Measurements from ENCODE around the gene RPS6KA5. TPM values are rescaled to one million over a fixed set of nuclear protein-coding genes. Genes with fewer than 3 reads are reported as not detected.

RPS6KA5 gene
- total and polyA plus RNA-seq, 2 donors (not counting 1 experiment from before 2014, with no cell fraction given) = 0.59 to 2.0 TPM

DNA sequence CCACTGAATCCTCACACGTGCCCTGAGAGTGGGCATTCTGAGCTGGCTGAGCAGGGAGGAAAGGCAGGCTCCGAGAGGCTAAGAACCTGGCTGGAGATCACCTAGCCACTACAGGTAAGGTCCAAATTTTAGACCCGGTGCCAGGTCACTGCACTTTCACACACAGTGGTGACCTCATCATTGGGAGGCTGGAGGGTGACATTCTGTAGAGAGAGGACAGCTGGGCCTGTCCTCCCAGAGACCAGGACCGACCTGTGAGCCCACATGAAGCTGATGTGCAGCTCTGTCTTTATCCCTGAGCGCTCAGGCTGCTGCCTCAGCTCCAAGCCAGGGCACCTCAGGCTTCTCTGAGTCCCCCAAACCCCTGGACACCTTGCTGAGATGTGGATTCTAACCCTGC is 248.3 kb downstream of the RPS6KA5 start:
- Histone ChIP-seq H3K27ac (ENCODE audit: insufficient read depth, low read length) (no peak overlapping the region), H3K4me2 (ENCODE audit: extremely low read depth, insufficient read depth, low read length) (no peak overlapping the region), H3K9ac (ENCODE audit: insufficient read depth, low read length) (no peak overlapping the region), H4K20me1 (ENCODE audit: control insufficient read depth, extremely low read depth, insufficient read depth, low read length) (no peaks in the 10 kb centered on the region), H3K27me3 (ENCODE audit: control insufficient read depth, insufficient read depth, low read length) (no peaks in the 10 kb centered on the region), H3K4me1 (ENCODE audit: control insufficient read depth, extremely low read depth, insufficient read depth, low read length) (peaks cover 4% of the 10 kb centered on the region), H2AFZ (ENCODE audit: low read length) (no peak overlapping the region), H3K36me3 (ENCODE audit: control insufficient read depth, insufficient read depth, low read length) (no peaks in the 10 kb centered on the region), H3K4me3 (replicated peaks in 1 of 4; ENCODE audit: control extremely low read depth in 1 of 4, insufficient read depth in 1 of 4, low read depth in 3 of 4, low read length in 4 of 4) (no peak overlapping the region), H3K9me3 (ENCODE audit: control insufficient read depth, insufficient read depth, low read depth, low read length) (no peaks in the 10 kb centered on the region), H3K79me2 (ENCODE audit: control insufficient read depth, insufficient read depth, low read length) (peaks cover 6% of the 10 kb centered on the region)
- no peak for TF ChIP-seq EZH2 (IDR thresholded peaks at IDR 0.05; ENCODE audit: low read length, missing control alignments)
- TF ChIP-seq, protein P1, sequence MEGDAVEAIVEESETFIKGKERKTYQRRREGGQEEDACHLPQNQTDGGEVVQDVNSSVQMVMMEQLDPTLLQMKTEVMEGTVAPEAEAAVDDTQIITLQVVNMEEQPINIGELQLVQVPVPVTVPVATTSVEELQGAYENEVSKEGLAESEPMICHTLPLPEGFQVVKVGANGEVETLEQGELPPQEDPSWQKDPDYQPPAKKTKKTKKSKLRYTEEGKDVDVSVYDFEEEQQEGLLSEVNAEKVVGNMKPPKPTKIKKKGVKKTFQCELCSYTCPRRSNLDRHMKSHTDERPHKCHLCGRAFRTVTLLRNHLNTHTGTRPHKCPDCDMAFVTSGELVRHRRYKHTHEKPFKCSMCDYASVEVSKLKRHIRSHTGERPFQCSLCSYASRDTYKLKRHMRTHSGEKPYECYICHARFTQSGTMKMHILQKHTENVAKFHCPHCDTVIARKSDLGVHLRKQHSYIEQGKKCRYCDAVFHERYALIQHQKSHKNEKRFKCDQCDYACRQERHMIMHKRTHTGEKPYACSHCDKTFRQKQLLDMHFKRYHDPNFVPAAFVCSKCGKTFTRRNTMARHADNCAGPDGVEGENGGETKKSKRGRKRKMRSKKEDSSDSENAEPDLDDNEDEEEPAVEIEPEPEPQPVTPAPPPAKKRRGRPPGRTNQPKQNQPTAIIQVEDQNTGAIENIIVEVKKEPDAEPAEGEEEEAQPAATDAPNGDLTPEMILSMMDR (conservative IDR thresholded peaks at IDR 0.05 in 1 of 2, IDR thresholded peaks at IDR 0.05 in 1 of 2; ENCODE audit: low read depth in 1 of 2, low read length in 2 of 2) = no peak
- no peak for DNase-seq (ENCODE audit: low read depth in 2 of 2)

DNA sequence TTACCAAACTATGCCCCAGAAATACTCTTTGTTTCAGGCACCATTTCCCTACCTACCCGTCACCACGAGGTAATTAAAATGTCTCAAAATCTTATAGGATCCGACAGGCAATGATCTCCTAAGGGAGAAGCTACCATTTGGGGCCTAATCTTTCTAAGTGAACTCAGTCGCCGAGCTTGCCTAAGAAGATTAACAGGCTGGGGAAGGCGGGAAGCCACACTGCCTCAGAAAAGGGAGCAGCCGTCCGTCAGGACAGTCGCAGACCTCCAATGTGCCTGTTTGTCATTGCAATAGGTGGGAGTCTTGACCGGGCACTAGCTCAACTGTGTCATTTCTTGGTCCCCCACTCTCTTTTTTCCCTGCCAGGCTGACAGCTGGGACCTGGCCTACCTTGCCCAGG is 248.8 kb downstream of the RPS6KA5 start:
- DNase-seq (ENCODE audit: low read depth in 2 of 2) = no peak
- no peaks in the 10 kb centered on the region for H3K9me3 ChIP-seq (ENCODE audit: control insufficient read depth, insufficient read depth, low read depth, low read length)
- no peak overlapping the region for H2AFZ ChIP-seq (ENCODE audit: low read length)
- no peaks in the 10 kb centered on the region for H3K36me3 ChIP-seq (ENCODE audit: control insufficient read depth, insufficient read depth, low read length)
- H3K79me2 ChIP-seq (ENCODE audit: control insufficient read depth, insufficient read depth, low read length) = peaks cover 6% of the 10 kb centered on the region
- peaks cover 4% of the 10 kb centered on the region for H3K4me1 ChIP-seq (ENCODE audit: control insufficient read depth, extremely low read depth, insufficient read depth, low read length)
- H3K4me3 ChIP-seq (replicated peaks in 1 of 4; ENCODE audit: control extremely low read depth in 1 of 4, insufficient read depth in 1 of 4, low read depth in 3 of 4, low read length in 4 of 4) = no peak overlapping the region
- H3K4me2 ChIP-seq (ENCODE audit: extremely low read depth, insufficient read depth, low read length) = no peak overlapping the region
- no peak overlapping the region for H3K9ac ChIP-seq (ENCODE audit: insufficient read depth, low read length)
- no peaks in the 10 kb centered on the region for H4K20me1 ChIP-seq (ENCODE audit: control insufficient read depth, extremely low read depth, insufficient read depth, low read length)
- no peak overlapping the region for H3K27ac ChIP-seq (ENCODE audit: insufficient read depth, low read length)
- TF ChIP-seq EZH2 (IDR thresholded peaks at IDR 0.05; ENCODE audit: low read length, missing control alignments) = no peak
- TF ChIP-seq, protein P1 (conservative IDR thresholded peaks at IDR 0.05 in 1 of 2, IDR thresholded peaks at IDR 0.05 in 1 of 2; ENCODE audit: low read depth in 1 of 2, low read length in 2 of 2) = no peak
- no peaks in the 10 kb centered on the region for H3K27me3 ChIP-seq (ENCODE audit: control insufficient read depth, insufficient read depth, low read length)

DNA sequence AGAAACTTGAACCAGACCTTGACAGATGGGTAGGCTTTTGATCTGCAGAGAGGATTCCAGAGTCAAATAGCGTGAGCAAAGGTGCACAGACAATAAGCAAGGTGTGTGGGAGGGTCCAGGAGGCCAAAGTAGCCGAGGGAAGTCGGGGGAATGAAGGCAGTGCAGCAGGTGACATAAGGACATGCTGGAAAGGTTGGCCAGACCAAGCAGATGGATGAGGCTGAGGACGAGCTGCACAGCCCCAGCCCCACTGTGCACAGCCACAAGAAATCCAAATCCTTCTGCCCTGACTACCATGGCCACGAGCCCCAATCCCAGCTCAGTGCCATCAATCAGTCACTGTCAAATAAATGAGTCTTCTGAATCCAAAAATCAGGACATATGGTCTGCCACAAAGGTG is 249.6 kb downstream of the RPS6KA5 start:
- Histone ChIP-seq H3K4me3 (replicated peaks in 1 of 4; ENCODE audit: control extremely low read depth in 1 of 4, insufficient read depth in 1 of 4, low read depth in 3 of 4, low read length in 4 of 4) (no peak overlapping the region), H3K4me2 (ENCODE audit: extremely low read depth, insufficient read depth, low read length) (no peak overlapping the region), H4K20me1 (ENCODE audit: control insufficient read depth, extremely low read depth, insufficient read depth, low read length) (no peaks in the 10 kb centered on the region), H3K79me2 (ENCODE audit: control insufficient read depth, insufficient read depth, low read length) (peaks cover 6% of the 10 kb centered on the region), H2AFZ (ENCODE audit: low read length) (no peak overlapping the region), H3K36me3 (ENCODE audit: control insufficient read depth, insufficient read depth, low read length) (no peaks in the 10 kb centered on the region), H3K9me3 (ENCODE audit: control insufficient read depth, insufficient read depth, low read depth, low read length) (no peaks in the 10 kb centered on the region), H3K9ac (ENCODE audit: insufficient read depth, low read length) (no peak overlapping the region), H3K4me1 (ENCODE audit: control insufficient read depth, extremely low read depth, insufficient read depth, low read length) (peaks cover 4% of the 10 kb centered on the region), H3K27ac (ENCODE audit: insufficient read depth, low read length) (no peak overlapping the region), H3K27me3 (ENCODE audit: control insufficient read depth, insufficient read depth, low read length) (no peaks in the 10 kb centered on the region)
- DNase-seq (ENCODE audit: low read depth in 2 of 2) = no peak
- TF ChIP-seq, protein P1 (conservative IDR thresholded peaks at IDR 0.05 in 1 of 2, IDR thresholded peaks at IDR 0.05 in 1 of 2; ENCODE audit: low read depth in 1 of 2, low read length in 2 of 2) = no peak
- TF ChIP-seq EZH2 (IDR thresholded peaks at IDR 0.05; ENCODE audit: low read length, missing control alignments) = no peak
